Cortex of kidney (tissue), 1 donor: ENCODE results near the gene WIPF3.

Experiments
- DNase-seq: peaks from one replicate; lab custom pipeline; 2025; lab: John Stamatoyannopoulos, UW

WIPF3 gene

GRCh38 chr7:29809533-29810155 lies 3.3 kb downstream of the WIPF3 start:
- no peak for DNase-seq

GRCh38 chr7:29810297-29810696 lies 4.0 kb downstream of the WIPF3 start:
- no peak for DNase-seq

GRCh38 chr7:29810813-29811482 lies 4.6 kb downstream of the WIPF3 start:
- no peak for DNase-seq

DNA sequence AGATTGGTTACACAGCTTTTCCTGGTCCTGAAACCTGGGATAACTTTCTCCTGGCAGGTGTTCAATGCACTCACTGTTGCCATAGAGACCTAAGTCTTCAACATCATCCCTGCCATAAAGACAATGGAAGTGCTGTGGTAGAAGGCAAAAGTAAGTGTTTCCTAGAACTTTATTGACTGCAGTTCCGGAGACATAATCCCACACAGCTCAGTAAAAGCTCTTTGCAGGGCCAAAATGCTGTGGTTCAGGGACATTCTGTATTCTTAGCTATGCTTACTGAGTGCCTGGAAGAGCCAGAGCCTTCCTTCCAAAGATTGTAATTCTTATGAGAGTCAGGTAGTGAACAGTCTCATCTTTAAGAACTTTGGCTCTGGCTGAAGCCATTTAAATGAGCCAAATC lies 5.3 kb downstream of the WIPF3 start:
- DNase-seq, result no peak

DNA sequence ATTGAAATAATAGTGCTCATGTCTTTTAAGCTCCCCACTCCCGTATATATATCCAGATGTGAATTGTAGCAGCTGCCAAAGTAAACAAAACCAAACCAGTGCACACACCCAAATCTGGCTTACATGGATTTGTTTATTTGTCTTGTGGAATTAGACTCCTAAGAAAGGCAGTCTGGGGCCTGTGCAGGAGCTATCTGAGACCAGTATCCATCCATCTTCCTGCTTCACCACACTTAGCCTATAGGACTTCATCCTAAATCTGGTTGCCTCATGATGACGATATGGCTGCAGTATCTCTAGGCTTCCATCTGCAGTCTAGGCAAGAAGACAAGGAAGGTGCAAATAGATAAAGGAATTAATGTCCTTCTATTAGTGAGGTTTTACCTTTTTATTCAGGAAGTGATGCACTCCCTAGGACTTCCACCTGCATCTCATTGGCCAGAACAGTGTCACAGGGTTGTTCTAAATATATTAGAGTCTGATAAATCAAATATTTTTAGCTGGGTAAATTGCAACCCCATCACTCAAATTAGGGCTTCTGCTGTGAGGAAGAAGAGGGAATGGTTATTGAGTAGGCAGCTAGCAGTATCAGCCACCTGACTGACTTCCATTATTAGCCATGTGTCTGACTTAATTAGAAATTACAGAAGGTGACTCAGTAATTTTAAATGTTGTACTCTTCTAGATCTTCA lies 6.0 kb downstream of the WIPF3 start:
- DNase-seq, result no peak

DNA sequence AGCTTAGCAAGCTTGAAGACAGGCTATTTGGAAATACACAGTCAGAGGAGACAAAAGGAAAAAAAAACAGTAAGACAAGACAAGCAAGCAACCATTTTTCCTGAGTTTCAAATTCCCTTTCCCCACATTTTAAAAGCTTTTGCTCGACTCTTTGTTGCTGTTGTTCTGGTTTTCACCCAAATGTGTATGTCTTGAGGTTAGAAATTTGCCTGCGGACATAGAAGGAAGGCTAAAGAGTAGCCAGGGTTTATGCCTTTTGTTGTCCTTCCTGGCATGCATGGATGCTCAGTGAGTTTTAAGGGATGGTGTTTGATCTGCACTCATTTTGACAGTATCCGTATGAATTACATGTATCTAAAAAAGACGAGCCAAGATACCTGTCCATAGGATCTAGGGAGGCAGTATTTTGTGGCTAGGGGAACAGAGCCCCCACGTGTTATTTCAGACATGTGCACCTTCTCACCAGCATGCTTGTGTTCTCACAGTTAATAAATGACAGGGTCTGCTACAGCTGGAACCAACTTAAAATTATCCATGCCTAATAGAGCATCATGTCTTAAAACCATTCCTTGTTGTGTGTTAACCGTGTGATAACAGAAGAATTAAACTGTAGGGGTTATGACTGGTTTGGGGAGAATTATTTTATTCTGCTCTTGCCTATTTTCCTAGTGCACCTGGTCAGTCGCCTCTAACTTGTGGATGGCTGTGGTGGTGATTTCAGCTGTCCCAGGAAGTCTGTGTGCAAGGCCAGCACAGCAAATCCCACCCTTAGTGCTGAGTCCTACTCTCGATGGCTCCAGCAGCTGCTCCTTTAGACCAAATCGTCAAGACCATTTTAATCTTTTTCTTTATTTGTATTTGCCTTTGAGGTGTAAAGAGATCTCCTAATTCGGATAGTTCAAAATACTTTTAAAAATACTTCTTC lies 9.1 kb downstream of the WIPF3 start:
- no peak for DNase-seq

DNA sequence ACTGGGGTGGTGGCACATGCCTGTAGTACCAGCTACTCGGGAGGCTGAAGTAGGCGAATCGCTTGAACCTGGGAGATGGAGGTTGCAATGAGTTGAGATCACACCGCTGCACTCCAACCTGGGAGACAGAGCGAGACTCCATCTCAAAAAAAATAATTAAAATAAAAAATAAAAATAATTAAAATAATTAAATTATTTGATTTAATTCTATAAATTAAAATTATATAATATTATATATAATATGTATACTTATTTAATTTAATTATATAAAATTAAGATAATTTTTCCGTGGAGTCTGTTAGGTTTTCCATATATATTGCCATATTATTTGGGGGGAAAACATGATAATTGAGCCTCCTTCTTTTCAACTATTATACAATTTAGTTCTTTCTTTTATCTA lies 12.0 kb downstream of the WIPF3 start:
- no peak for DNase-seq

GRCh38 chr7:29825775-29826529 lies 19.6 kb downstream of the WIPF3 start:
- DNase-seq, result no peak

GRCh38 chr7:29826530-29826822 lies 20.2 kb downstream of the WIPF3 start:
- no peak for DNase-seq

DNA sequence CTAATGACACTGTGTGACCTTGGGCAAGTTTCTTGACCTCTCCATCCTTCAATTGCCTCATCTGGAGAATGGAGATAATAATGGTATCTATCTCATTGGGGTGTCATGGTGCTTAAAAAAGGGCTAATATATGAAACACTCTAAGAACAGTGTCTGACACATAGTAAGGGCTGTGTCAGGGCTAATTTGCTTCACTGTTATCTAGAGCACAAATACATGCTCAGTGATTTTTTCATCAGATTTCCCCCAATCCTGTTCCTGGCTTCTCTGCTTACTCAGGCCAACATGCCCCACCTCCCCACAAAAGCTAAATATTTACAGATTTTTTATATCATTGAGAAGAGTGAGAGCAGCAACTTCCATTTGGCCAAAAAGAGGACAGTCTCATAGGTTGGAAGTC lies 20.6 kb downstream of the WIPF3 start:
- DNase-seq, result no peak

GRCh38 chr7:29831705-29832104 lies 25.4 kb downstream of the WIPF3 start:
- DNase-seq, result no peak

GRCh38 chr7:29833929-29834328 lies 27.6 kb downstream of the WIPF3 start:
- no peak for DNase-seq

- DNase-seq, result no peak
Observed at GRCh38 chr7:29835718-29836117, 29.4 kb downstream of the WIPF3 start.

- no peak for DNase-seq
Observed at GRCh38 chr7:29839302-29839701, 33.0 kb downstream of the WIPF3 start.

DNA sequence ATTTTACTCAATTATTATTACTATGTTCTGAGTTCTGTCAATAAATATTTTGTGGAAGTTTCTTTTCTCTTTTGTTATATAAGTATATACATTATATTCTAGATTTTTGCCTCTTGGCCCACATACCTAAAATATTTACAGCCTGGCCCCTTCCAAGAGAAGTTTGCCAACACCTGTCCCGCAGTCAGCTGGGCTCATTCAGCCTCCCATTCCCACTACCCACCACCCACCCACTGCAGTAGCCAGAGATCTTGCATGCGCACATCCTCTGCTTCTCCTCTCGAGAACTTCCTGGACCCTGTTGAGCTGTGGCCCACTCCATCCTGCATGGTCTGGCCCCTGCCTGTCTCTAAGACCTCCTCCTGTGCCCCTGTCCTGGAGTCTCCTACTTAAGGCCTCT lies 33.6 kb downstream of the WIPF3 start:
- no peak for DNase-seq

- no peak for DNase-seq
Observed at GRCh38 chr7:29840701-29841100, 34.4 kb downstream of the WIPF3 start.

DNA sequence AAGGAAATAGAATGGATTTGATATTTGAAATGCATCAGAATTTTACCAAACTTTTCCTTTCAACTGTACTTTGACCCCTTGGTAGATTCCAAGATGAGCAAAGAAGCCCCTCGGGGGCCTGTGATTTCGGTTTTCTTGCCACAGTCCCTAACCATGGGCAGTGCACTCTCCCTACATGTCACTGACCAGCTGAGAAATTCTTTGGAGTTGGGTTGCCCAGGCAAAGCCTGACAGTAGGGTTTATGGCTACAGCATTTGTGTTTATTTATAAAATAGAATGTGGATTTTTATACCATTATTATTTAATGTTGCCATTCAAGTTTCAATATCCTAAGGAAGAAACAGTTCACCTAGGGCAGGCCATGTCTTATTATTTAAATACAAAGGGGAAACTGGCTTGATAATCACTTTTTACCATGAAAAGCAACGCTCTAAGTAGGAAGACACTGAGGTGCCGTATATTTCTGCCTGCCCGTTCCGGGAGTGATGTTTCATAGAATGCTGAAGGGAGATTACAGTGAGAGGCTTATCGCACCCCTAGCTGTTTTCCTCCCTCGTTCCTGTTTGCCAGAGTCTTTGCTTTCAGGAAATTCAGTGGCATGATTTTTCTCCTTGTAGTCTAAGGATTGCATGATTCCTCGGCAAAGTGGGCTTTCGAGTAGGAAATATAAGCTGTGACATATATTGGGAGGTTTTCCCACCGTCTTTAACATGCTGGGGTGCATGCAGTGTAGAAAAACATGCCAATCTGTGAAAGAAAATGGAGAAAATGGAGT lies 35.8 kb downstream of the WIPF3 start:
- DNase-seq, result no peak

DNA sequence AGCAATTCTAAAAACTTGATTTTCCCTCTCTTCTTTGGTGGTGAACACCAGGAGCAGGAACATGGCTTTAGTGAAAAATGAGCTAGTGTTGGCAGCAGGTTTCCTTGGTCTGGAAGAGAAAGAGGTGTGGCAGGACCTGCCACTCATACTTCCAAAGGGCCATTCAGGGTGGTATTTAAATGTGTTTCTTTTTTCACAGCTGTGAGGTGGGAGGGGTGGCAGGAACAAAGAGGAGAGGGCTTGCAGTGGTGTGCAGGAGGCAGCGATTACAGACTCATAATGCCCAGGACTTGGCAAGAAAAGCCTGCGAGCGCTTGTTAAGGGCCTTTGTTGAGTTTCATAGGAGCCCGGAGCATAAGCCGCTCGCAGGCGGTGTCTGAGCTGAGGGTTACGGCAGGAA lies 36.8 kb downstream of the WIPF3 start:
- no peak for DNase-seq

- DNase-seq, result no peak
Observed at GRCh38 chr7:29843726-29844125, 37.4 kb downstream of the WIPF3 start.

DNA sequence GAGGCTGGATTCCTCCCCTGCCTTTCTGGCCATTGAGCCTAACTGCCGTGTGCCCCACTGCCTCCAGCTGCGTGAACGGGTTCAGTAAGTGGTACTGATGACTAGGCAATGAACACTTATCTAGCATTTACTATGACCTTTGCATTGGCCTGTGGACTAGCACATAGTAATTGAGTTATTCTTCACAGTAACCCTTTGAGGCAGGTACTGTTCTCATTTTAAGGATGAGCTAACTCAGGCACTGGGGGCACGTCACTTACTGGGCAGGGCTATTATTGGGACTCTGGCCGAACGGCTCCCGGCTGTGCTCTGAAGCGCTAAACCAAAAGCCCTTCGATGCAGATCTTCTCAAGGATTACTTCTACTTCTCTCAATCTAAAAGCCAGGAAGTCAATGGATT lies 38.3 kb downstream of the WIPF3 start:
- DNase-seq, result no peak

DNA sequence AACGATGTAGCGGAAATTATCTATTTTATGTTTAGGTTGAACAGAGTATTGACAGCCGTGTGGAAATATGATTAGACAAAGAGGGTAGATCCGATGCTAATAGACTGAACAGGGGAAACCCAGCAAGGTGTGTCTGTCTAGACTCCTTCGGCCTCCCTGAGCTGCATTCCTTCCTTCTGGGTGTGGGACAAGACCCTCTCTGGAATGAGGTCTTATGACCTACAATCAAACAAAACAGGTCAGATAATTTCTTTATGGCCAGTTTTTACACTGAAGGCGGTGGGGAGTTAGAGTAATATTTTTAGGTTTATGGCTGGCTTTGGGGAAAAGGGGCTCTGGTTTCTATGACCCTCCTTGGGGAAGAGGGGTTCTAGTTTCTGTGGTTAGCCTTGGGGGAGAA lies 41.2 kb downstream of the WIPF3 start:
- DNase-seq, result no peak
